PFSK-1 (cell line): ENCODE data around the gene MYH10.

Experiments
- POLR2AphosphoS5 ChIP-seq: IDR thresholded peaks from 2 replicates; pipeline ENCODE4 v1.6.1; 2012; ENCODE audit warnings: low read depth, mild to moderate bottlenecking, control low read depth, low read length, moderate library complexity
- REST ChIP-seq, 2 experiments: IDR thresholded peaks; 2 replicates each; pipeline versions ENCODE4 v1.6.1 to v1.8.0; 2011 to 2012; ENCODE audit warnings: low read depth in 2 of 2, low read length in 2 of 2, control low read depth in 1 of 2, inconsistent platforms in 1 of 2, mild to moderate bottlenecking in 1 of 2, moderate library complexity in 1 of 2; ENCODE audit not compliant: insufficient read depth in 1 of 2
- SIN3A ChIP-seq: IDR thresholded peaks from 2 replicates; pipeline ENCODE4 v1.6.1; 2012; ENCODE audit warnings: mild to moderate bottlenecking, low read length, moderate library complexity, borderline replicate concordance; ENCODE audit not compliant: insufficient read depth
- TAF1 ChIP-seq: IDR thresholded peaks from 2 replicates; pipeline ENCODE4 v1.6.1; 2012; ENCODE audit warnings: low read length, control low read depth, borderline replicate concordance; ENCODE audit not compliant: insufficient read depth

- TF ChIP-seq POLR2AphosphoS5 (no peak), REST (IDR thresholded peaks at IDR 0.05; ENCODE audit: insufficient read depth in 1 of 2, low read depth in 2 of 2, low read length in 2 of 2) (no peak), SIN3A (no peak), TAF1 (no peak)
Measured at GRCh38 chr17:8611619-8612298, 18.8 kb downstream of the MYH10 start.
